Measurements from ENCODE around the gene PARD3.

DNA sequence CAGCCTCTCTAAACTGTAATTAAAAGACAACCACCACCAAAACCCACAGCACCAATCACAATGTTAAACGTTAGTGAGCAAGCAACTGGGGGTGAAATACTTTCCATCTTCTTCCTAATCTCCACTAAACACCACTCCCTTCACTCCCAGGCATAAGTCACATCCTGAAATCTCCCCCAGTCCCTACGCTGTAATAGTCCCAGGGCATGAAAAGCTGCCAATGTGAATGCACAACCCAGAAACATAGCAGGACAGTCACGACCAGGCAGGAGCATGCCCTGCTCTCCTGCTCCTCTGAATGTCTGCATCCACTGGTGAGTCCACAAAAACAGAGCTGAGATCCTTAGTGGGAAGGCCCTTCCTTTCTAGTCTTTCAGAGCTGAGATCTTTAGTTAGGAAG is 288.9 kb downstream of the PARD3 start:
- TF ChIP-seq EP300 (IDR thresholded peaks at IDR 0.05; ENCODE audit: low read depth) = no peak
- TF ChIP-seq POLR2A (IDR thresholded peaks at IDR 0.05) = no peak
- TF ChIP-seq, protein P1, sequence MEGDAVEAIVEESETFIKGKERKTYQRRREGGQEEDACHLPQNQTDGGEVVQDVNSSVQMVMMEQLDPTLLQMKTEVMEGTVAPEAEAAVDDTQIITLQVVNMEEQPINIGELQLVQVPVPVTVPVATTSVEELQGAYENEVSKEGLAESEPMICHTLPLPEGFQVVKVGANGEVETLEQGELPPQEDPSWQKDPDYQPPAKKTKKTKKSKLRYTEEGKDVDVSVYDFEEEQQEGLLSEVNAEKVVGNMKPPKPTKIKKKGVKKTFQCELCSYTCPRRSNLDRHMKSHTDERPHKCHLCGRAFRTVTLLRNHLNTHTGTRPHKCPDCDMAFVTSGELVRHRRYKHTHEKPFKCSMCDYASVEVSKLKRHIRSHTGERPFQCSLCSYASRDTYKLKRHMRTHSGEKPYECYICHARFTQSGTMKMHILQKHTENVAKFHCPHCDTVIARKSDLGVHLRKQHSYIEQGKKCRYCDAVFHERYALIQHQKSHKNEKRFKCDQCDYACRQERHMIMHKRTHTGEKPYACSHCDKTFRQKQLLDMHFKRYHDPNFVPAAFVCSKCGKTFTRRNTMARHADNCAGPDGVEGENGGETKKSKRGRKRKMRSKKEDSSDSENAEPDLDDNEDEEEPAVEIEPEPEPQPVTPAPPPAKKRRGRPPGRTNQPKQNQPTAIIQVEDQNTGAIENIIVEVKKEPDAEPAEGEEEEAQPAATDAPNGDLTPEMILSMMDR (IDR thresholded peaks at IDR 0.05) = no peak
